HepG2 (cell line): ENCODE data around the gene PTPRD. TPM values are rescaled to one million over a fixed set of nuclear protein-coding genes. Genes with fewer than 3 reads are reported as not detected.

Experiments
- AGO1 ChIP-seq: fragments of 200-400 bp; formaldehyde crosslinking; IDR thresholded peaks from 2 replicates; pipeline ENCODE4 v1.6.1; 2017; ENCODE audit warnings: mild to moderate bottlenecking, low read depth, low read length, moderate library complexity; ENCODE audit not compliant: poor library complexity, severe bottlenecking
- AKNA ChIP-seq: sonication (generic); formaldehyde crosslinking; IDR thresholded peaks from 2 replicates; pipeline ENCODE4 v1.4.0; 2020; ENCODE audit warnings: missing genetic modification reagents, borderline replicate concordance
- ETS1 ChIP-seq: sonication (generic); formaldehyde crosslinking; IDR thresholded peaks from 2 replicates; pipeline ENCODE4 v1.4.0; 2020; ENCODE audit warnings: missing genetic modification reagents
- ZNF678 ChIP-seq: sonication (generic); formaldehyde crosslinking; IDR thresholded peaks from 2 replicates; pipeline ENCODE4 v1.4.0; 2020; ENCODE audit warnings: mild to moderate bottlenecking, missing genetic modification reagents
- polyA plus RNA-seq, 8 experiments: library from polyadenylated mRNA; depleted of rRNA in 3 of 8; stranded (reverse) in 7 of 8; unstranded in 1 of 8; fragments of >200 nt; fragmentation: Illumina TruSeq in 4 of 8; extraction: Trizol in 4 of 8; gene quantifications; 2 replicates each; pipeline versions ENCODE4 v1.2.1 to v1.2.3, GENCODE V29; 2011 to 2016; ENCODE audit warnings: low read depth in 4 of 8, missing spikeins in 1 of 8, mixed read lengths in 1 of 8; ENCODE audit not compliant: insufficient read depth in 1 of 8
- total RNA-seq, 5 experiments: library from RNA; depleted of rRNA; stranded (reverse); fragments of >200 nt; fragmentation: Illumina TruSeq; extraction: Trizol; gene quantifications; 2 replicates each; pipeline ENCODE4 v1.2.3, GENCODE V29; 2016; ENCODE audit warnings: low read depth in 1 of 5
- TF ChIP-seq, protein P1 (sequence below): sonication (generic); formaldehyde crosslinking; IDR thresholded peaks from 2 replicates; pipeline ENCODE4 v1.5.0; 2020; ENCODE audit warnings: mild to moderate bottlenecking, missing genetic modification reagents, borderline replicate concordance
- TF ChIP-seq, protein P2 (sequence below): sonication (generic); formaldehyde crosslinking; IDR thresholded peaks from 2 replicates; pipeline ENCODE4 v1.9.0; 2022; ENCODE audit warnings: missing genetic modification reagents, mild to moderate bottlenecking, borderline replicate concordance
- TF ChIP-seq, protein P3 (sequence below): sonication (generic); formaldehyde crosslinking; IDR thresholded peaks from 2 replicates; pipeline ENCODE4 v1.4.0; 2020; ENCODE audit warnings: missing genetic modification reagents

PTPRD gene
- total and polyA plus RNA-seq, 2 of the 13 experiments (the other 11 are each of a cell fraction or from before 2014, with no cell fraction given) = 0.05 TPM; not detected in 1

GRCh38 chr9:8280811-8281210 is 2332.0 kb downstream of the PTPRD start (continued):
- TF ChIP-seq, protein P1, sequence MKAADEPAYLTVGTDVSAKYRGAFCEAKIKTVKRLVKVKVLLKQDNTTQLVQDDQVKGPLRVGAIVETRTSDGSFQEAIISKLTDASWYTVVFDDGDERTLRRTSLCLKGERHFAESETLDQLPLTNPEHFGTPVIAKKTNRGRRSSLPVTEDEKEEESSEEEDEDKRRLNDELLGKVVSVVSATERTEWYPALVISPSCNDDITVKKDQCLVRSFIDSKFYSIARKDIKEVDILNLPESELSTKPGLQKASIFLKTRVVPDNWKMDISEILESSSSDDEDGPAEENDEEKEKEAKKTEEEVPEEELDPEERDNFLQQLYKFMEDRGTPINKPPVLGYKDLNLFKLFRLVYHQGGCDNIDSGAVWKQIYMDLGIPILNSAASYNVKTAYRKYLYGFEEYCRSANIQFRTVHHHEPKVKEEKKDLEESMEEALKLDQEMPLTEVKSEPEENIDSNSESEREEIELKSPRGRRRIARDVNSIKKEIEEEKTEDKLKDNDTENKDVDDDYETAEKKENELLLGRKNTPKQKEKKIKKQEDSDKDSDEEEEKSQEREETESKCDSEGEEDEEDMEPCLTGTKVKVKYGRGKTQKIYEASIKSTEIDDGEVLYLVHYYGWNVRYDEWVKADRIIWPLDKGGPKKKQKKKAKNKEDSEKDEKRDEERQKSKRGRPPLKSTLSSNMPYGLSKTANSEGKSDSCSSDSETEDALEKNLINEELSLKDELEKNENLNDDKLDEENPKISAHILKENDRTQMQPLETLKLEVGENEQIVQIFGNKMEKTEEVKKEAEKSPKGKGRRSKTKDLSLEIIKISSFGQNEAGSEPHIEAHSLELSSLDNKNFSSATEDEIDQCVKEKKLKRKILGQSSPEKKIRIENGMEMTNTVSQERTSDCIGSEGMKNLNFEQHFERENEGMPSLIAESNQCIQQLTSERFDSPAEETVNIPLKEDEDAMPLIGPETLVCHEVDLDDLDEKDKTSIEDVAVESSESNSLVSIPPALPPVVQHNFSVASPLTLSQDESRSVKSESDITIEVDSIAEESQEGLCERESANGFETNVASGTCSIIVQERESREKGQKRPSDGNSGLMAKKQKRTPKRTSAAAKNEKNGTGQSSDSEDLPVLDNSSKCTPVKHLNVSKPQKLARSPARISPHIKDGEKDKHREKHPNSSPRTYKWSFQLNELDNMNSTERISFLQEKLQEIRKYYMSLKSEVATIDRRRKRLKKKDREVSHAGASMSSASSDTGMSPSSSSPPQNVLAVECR = no peak
- TF ChIP-seq, protein P2, sequence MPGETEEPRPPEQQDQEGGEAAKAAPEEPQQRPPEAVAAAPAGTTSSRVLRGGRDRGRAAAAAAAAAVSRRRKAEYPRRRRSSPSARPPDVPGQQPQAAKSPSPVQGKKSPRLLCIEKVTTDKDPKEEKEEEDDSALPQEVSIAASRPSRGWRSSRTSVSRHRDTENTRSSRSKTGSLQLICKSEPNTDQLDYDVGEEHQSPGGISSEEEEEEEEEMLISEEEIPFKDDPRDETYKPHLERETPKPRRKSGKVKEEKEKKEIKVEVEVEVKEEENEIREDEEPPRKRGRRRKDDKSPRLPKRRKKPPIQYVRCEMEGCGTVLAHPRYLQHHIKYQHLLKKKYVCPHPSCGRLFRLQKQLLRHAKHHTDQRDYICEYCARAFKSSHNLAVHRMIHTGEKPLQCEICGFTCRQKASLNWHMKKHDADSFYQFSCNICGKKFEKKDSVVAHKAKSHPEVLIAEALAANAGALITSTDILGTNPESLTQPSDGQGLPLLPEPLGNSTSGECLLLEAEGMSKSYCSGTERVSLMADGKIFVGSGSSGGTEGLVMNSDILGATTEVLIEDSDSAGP (CRISPR knock-in tag) = no peak
- TF ChIP-seq ZNF678 (no peak), AGO1 (no peak), AKNA (CRISPR knock-in tag) (no peak), ETS1 (CRISPR knock-in tag) (no peak)
- TF ChIP-seq, protein P3, sequence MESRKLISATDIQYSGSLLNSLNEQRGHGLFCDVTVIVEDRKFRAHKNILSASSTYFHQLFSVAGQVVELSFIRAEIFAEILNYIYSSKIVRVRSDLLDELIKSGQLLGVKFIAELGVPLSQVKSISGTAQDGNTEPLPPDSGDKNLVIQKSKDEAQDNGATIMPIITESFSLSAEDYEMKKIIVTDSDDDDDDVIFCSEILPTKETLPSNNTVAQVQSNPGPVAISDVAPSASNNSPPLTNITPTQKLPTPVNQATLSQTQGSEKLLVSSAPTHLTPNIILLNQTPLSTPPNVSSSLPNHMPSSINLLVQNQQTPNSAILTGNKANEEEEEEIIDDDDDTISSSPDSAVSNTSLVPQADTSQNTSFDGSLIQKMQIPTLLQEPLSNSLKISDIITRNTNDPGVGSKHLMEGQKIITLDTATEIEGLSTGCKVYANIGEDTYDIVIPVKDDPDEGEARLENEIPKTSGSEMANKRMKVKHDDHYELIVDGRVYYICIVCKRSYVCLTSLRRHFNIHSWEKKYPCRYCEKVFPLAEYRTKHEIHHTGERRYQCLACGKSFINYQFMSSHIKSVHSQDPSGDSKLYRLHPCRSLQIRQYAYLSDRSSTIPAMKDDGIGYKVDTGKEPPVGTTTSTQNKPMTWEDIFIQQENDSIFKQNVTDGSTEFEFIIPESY (CRISPR knock-in tag) = no peak
